Neuronal stem cell (in vitro differentiated cells): Measurements from ENCODE around the gene CDK11B.

ENCODE experiments used
- DNase-seq: peaks from one replicate; pipeline ENCODE4 v3.0.0-alpha.2; 2013; ENCODE audit warnings: low spot score
- H2AFZ ChIP-seq: one replicate; pipeline ENCODE4 v1.6.1; 2013; ENCODE audit warnings: mild to moderate bottlenecking, low read length, inconsistent platforms
- H2AK5ac ChIP-seq: 2 replicates; pipeline ENCODE4 v1.6.1; 2013; ENCODE audit warnings: low read depth, mild to moderate bottlenecking, inconsistent platforms, low read length, moderate library complexity, mixed read lengths
- H2BK120ac ChIP-seq: 2 replicates; pipeline ENCODE4 v1.6.1; 2013; ENCODE audit warnings: low read depth, mild to moderate bottlenecking, inconsistent platforms, low read length, moderate library complexity, mixed read lengths
- H2BK12ac ChIP-seq: one replicate; pipeline ENCODE4 v1.6.1; 2013; ENCODE audit warnings: low read length, inconsistent platforms
- H2BK15ac ChIP-seq: 2 replicates; pipeline ENCODE4 v1.6.1; 2013; ENCODE audit warnings: mild to moderate bottlenecking, low read length, inconsistent platforms, mixed read lengths
- H2BK5ac ChIP-seq: one replicate; pipeline ENCODE4 v1.6.1; 2013; ENCODE audit warnings: inconsistent platforms, mild to moderate bottlenecking, low read length, moderate library complexity
- H3K14ac ChIP-seq: one replicate; pipeline ENCODE4 v1.6.1; 2013; ENCODE audit warnings: low read length, inconsistent platforms
- H3K18ac ChIP-seq: 2 replicates; pipeline ENCODE4 v1.6.1; 2013; ENCODE audit warnings: low read length, inconsistent platforms
- H3K23ac ChIP-seq: 2 replicates; pipeline ENCODE4 v1.6.1; 2013; ENCODE audit warnings: low read depth, mild to moderate bottlenecking, mixed read lengths, low read length, inconsistent platforms; ENCODE audit not compliant: poor library complexity
- H3K27ac ChIP-seq: replicated peaks from 3 replicates; pipeline ENCODE4 v1.5.1; 2013; ENCODE audit warnings: low read length, inconsistent platforms
- H3K27me3 ChIP-seq, 3 experiments: 2 replicates each; pipeline ENCODE4 v1.6.1; 2013; ENCODE audit warnings: low read length in 3 of 3, mild to moderate bottlenecking in 2 of 3, inconsistent platforms in 1 of 3, low read depth in 1 of 3, mixed read lengths in 1 of 3, moderate library complexity in 1 of 3; ENCODE audit not compliant: control insufficient read depth in 3 of 3, insufficient read depth in 3 of 3
- H3K36me3 ChIP-seq, 2 donors: replicated peaks in 1 of 2; 2 replicates each; pipeline ENCODE4 v1.6.1; 2013; ENCODE audit warnings: low read length in 2 of 2; ENCODE audit not compliant: control insufficient read depth in 2 of 2, insufficient read depth in 2 of 2
- H3K4ac ChIP-seq: 2 replicates; pipeline ENCODE4 v1.6.1; 2013; ENCODE audit warnings: inconsistent platforms, mild to moderate bottlenecking, low read length, moderate library complexity
- H3K4me1 ChIP-seq, 2 donors: 1 replicate in 1 of 2; 2 replicates in 1 of 2; pipeline ENCODE4 v1.6.1; 2013; ENCODE audit warnings: low read length in 2 of 2, low read depth in 1 of 2; ENCODE audit not compliant: control insufficient read depth in 2 of 2, insufficient read depth in 1 of 2
- H3K4me2 ChIP-seq: one replicate; pipeline ENCODE4 v1.6.1; 2013; ENCODE audit warnings: mild to moderate bottlenecking, low read length, inconsistent platforms; ENCODE audit not compliant: insufficient read depth, poor library complexity, severe bottlenecking
- H3K4me3 ChIP-seq, 2 donors: 2 replicates each; pipeline ENCODE4 v1.5.1; 2013; ENCODE audit warnings: low read length in 2 of 2, mild to moderate bottlenecking in 2 of 2, inconsistent platforms in 1 of 2, moderate library complexity in 1 of 2
- H3K79me1 ChIP-seq: one replicate; pipeline ENCODE4 v1.6.1; 2013; ENCODE audit warnings: low read depth, mild to moderate bottlenecking, inconsistent platforms, low read length, moderate library complexity
- H3K9ac ChIP-seq: one replicate; pipeline ENCODE4 v1.6.1; 2013; ENCODE audit warnings: mild to moderate bottlenecking, low read depth, low read length, inconsistent platforms; ENCODE audit not compliant: poor library complexity
- H3K9me3 ChIP-seq, 2 donors: replicated peaks in 1 of 2; 2 replicates each; pipeline versions ENCODE3 to v1.6.1; 2013; ENCODE audit warnings: low read length in 2 of 2, mild to moderate bottlenecking in 2 of 2, inconsistent platforms in 1 of 2, low read depth in 1 of 2, mixed read lengths in 1 of 2, moderate library complexity in 1 of 2; ENCODE audit not compliant: control insufficient read depth in 2 of 2, insufficient read depth in 1 of 2
- H4K8ac ChIP-seq: one replicate; pipeline ENCODE4 v1.6.1; 2013; ENCODE audit warnings: low read depth, mild to moderate bottlenecking, inconsistent platforms, low read length, moderate library complexity
- H4K91ac ChIP-seq: one replicate; pipeline ENCODE4 v1.6.1; 2013; ENCODE audit warnings: low read length, low read depth, mild to moderate bottlenecking, inconsistent platforms; ENCODE audit not compliant: poor library complexity
- WGBS, 2 donors: extraction: QIAGEN DNeasy Blood & Tissue Kit; methylation state at CpG; one replicate each; pipeline ENCODE4 v1.1.7; 2013; ENCODE audit warnings: missing lambda C conversion rate in 2 of 2, mixed read lengths in 1 of 2; ENCODE audit not compliant: insufficient read length in 2 of 2, insufficient replicate concordance in 1 of 2; ENCODE audit errors: extremely low coverage in 2 of 2; 5-methylcytosine and 5-hydroxymethylcytosine counted together

The CDK11B gene

DNA sequence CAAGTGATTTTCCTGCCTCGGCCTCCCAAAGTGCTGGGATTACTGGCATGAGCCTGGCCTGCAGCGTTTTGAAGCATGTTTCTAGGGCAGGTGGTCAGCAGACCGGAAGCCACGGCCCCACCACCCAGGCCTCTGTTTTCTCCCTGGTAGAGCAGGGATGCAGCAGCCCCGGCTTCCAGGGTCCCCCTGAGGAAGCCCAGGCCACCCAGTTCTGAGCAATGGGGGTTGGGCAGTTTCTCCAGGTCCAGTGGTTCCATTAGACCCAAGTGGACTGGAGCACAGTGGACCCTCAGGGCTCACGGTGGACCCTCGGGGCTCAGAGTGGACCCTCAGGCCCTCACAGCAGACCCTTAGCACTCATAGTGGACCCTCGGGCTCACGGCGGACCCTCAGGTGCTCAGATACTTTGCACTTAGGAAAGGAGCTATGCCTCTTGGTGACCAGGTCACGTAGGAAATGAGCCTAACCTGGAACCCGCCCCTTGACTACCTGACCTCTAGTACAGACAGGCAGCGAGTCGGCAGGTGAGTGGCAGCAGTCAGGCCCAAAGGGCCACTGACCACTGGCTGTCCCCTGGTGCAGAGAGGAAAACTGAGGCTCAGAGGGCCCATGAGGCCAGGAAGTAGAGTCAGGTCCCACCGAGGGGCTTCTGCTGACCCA is 54.3 kb downstream of the CDK11B start:
- H2BK15ac ChIP-seq = no peak overlapping the region
- peaks cover 12 to 27% (median 14%) of the 10 kb centered on the region in 3 experiments for H3K27me3 ChIP-seq

DNA sequence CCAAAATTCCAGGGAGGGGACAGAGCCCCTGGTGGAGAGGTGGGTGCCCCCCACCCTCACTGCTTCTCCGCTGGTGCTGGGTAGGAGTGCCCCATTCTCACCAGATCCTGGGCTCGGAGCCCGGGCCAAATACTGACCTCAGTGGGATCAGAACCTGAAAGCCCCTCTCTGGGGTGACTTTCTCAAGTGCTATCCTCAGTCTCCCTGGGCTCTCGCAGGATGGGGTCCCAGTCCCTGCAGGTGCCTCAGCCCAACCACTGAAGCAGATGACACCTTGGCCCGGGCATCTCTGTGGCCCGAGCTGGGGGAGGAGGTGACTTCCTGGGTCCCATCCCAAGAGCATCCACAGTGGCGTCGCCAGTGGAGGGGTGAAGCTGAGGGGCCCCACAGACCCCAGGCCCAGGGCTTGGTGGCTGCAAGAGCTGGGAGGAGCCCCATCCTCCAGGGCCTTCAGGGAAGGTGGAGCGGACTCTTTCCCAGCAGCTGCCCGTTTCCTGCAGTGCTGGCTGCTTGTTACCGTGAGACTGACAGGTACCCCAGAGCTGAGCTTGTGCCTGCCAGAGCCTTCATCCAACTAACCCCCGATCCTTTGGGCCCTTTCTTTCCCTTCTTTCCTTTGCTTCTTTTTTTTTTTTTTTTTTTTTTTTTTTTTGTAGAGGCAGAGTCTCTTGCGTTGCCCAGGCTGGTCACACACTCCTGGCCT is 55.0 kb downstream of the CDK11B start:
- H2BK12ac ChIP-seq = no peak overlapping the region
- H4K91ac ChIP-seq = no peak overlapping the region
- no peak overlapping the region for H3K27ac ChIP-seq
- H3K4ac ChIP-seq = no peak overlapping the region
- H3K23ac ChIP-seq = no peak overlapping the region
- no peak overlapping the region for H3K4me3 ChIP-seq
- H2BK5ac ChIP-seq = no peak overlapping the region
- WGBS, 2 donors = no CpG with 5 or more reads among the region's 13 CpGs
- DNase-seq = no peak
- no peak overlapping the region for H2BK120ac ChIP-seq
- peaks cover 3 to 8% of the 10 kb centered on the region in 2 donors for H3K4me1 ChIP-seq
- H3K14ac ChIP-seq = no peak overlapping the region
- H2BK15ac ChIP-seq = no peak overlapping the region
- peaks cover 2% of the 10 kb centered on the region for H3K79me1 ChIP-seq
- H3K4me2 ChIP-seq = no peak overlapping the region
- no peak overlapping the region for H3K9ac ChIP-seq
- no peak overlapping the region for H3K18ac ChIP-seq
- no peak overlapping the region for H2AFZ ChIP-seq
- no peaks in the 10 kb centered on the region for H3K36me3 ChIP-seq
- no peak overlapping the region for H4K8ac ChIP-seq
- H3K27me3 ChIP-seq = peaks cover 17 to 34% (median 21%) of the 10 kb centered on the region in 3 experiments
- H3K9me3 ChIP-seq = peaks cover 0 to 2% of the 10 kb centered on the region in 2 donors
- no peak overlapping the region for H2AK5ac ChIP-seq

More for the DNA sequence above, 54.3 kb downstream of the CDK11B start:
- no peak overlapping the region for H2BK12ac ChIP-seq
- no peak overlapping the region for H3K18ac ChIP-seq
- H3K27ac ChIP-seq = no peak overlapping the region
- H4K91ac ChIP-seq = no peak overlapping the region
- H2AFZ ChIP-seq = no peak overlapping the region
- H2BK5ac ChIP-seq = no peak overlapping the region
- H3K79me1 ChIP-seq = no peaks in the 10 kb centered on the region
- H3K36me3 ChIP-seq = no peaks in the 10 kb centered on the region
- H3K4ac ChIP-seq = no peak overlapping the region
- no peak overlapping the region for H3K14ac ChIP-seq
- no peak overlapping the region for H3K4me3 ChIP-seq
- H3K4me1 ChIP-seq = peaks cover 3 to 8% of the 10 kb centered on the region in 2 donors
- no peak overlapping the region for H2BK120ac ChIP-seq
- WGBS, 2 donors = no CpG with 5 or more reads among the region's 15 CpGs
- no peak for DNase-seq
- H2AK5ac ChIP-seq = no peak overlapping the region
- no peak overlapping the region for H3K9ac ChIP-seq
- peaks cover 0 to 2% of the 10 kb centered on the region in 2 donors for H3K9me3 ChIP-seq
- H3K4me2 ChIP-seq = no peak overlapping the region
- H3K23ac ChIP-seq = no peak overlapping the region
- H4K8ac ChIP-seq = no peak overlapping the region

DNA sequence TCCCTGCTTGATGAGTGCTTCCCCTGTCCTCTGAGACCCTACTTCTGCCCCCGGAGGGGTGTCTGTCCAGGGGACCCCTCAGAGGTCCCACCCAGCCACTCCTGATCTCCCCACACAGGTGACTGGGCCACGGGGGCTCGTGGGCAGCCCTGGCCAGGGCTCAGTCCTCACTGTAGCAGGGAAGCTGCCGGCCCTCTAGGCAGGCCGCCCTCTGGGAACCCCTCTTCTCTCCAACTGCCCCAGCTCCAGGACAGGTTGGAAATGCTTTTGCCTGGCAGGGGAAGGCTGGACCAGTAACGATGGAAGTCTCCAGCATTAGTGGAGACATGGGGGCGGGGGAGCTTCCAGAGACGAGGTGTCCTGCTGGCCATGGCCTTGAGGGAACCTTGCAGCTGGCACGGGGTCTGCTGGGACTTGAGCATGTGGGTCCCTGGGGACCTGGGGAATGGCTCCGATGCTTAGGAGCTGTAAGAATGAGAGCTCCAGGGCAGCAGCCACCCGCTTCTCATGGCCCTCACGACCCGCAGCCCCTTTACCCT is 55.8 kb downstream of the CDK11B start:
- Histone ChIP-seq H2BK5ac (no peak overlapping the region), H2AFZ (no peak overlapping the region), H3K4ac (no peak overlapping the region), H2BK12ac (no peak overlapping the region), H2BK15ac (no peak overlapping the region), H3K23ac (no peak overlapping the region), H3K36me3 (no peaks in the 10 kb centered on the region), H3K9ac (peak overlapping the region; percentile 21), H3K27ac (no peak overlapping the region), H3K27me3 (peaks cover 20 to 41% (median 26%) of the 10 kb centered on the region in 3 experiments), H2BK120ac (no peak overlapping the region), H3K79me1 (peaks cover 2% of the 10 kb centered on the region), H3K18ac (no peak overlapping the region), H3K4me1 (peaks cover 4 to 9% of the 10 kb centered on the region in 2 donors), H3K4me3 (no peak overlapping the region), H4K91ac (no peak overlapping the region), H2AK5ac (no peak overlapping the region), H3K14ac (no peak overlapping the region), H4K8ac (no peak overlapping the region), H3K4me2 (no peak overlapping the region), H3K9me3 (peaks cover 0 to 2% of the 10 kb centered on the region in 2 donors)
- WGBS, 2 donors = no CpG with 5 or more reads among the region's 13 CpGs
- no peak for DNase-seq

DNA sequence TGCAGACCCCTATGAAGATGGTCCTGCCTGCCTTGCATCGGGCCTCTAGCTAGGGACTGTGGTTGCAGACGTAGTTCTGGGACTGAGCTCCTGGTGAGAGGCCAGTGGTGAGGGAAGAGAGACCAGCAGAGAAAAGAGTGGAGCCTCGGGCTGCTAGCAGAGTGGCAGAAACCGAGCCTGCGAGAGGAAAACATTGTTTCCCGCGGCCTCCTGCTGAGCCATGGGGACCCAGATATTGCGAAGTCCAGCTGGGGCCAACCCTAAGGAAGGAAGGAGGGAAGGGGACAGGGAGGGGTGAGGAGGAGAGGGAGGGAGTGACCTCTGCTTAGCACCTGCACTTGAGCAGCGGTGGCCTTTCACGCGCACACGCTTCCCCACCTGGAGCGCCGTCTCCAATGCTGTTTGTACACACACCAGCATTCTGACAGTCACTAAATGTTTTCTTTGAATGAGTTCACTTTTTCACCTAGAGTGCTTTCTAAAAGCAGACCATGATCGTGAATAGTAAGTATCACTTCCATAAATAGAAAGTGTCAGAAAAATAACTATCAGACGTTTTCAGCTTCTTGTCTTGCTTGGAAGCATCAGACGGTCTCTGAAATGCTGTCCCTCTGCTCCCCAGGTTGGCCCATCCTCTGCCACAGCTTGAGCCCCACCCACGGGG is 56.4 kb downstream of the CDK11B start:
- H2BK120ac ChIP-seq = no peak overlapping the region
- peaks cover 6 to 15% of the 10 kb centered on the region in 2 donors for H3K4me1 ChIP-seq
- no peak for DNase-seq
- no peak overlapping the region for H2BK15ac ChIP-seq
- H2AFZ ChIP-seq = no peak overlapping the region
- no peak overlapping the region for H3K4me2 ChIP-seq
- H3K4me3 ChIP-seq = no peak overlapping the region
- H3K23ac ChIP-seq = peak overlapping the region; percentile 73
- no peak overlapping the region for H4K91ac ChIP-seq
- H2AK5ac ChIP-seq = peak overlapping the region; percentile 71
- H3K18ac ChIP-seq = no peak overlapping the region
- H3K4ac ChIP-seq = no peak overlapping the region
- H2BK5ac ChIP-seq = no peak overlapping the region
- no peaks in the 10 kb centered on the region for H3K36me3 ChIP-seq
- H3K9me3 ChIP-seq = peaks cover 0 to 2% of the 10 kb centered on the region in 2 donors
- H3K14ac ChIP-seq = no peak overlapping the region
- H3K79me1 ChIP-seq = peaks cover 2% of the 10 kb centered on the region
- no peak overlapping the region for H3K9ac ChIP-seq
- H2BK12ac ChIP-seq = no peak overlapping the region
- no peak overlapping the region for H4K8ac ChIP-seq
- WGBS, 2 donors = no CpG with 5 or more reads among the region's 18 CpGs
- peaks cover 20 to 47% (median 26%) of the 10 kb centered on the region in 3 experiments for H3K27me3 ChIP-seq
- H3K27ac ChIP-seq = no peak overlapping the region
